Pons (tissue), 1 donor: ENCODE data around the gene SZT2.
"Not testable (repeated sequence)": the region's sequence is repeated elsewhere in the genome, so short reads cannot be mapped to it uniquely, and the experiment has no call there.

ENCODE experiments used
- DNase-seq: peaks from one replicate; pipeline ENCODE4 v3.0.0-alpha.2; 2016; ENCODE audit warnings: low spot score

SZT2 gene

DNA sequence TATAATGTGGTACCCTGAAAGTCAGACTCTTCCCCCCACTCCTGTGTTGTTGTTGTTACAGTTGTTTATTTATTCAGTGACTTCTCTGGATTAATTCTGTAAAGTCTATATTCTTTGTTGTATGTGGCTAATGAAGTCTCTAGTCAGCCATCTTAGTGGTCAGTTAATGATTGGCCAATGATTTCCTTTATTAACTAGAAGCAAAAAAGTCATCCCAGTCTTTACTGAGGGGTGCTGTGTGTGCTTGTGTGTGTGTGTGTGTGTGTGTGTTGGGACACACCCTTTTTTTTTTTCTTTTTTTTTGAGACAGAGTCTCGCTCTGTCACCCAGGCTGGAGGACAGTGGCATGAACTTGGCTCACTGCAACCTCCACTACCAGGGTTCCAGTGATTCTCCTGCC lies 101.4 kb downstream of the SZT2 start:
- no peak for DNase-seq

DNA sequence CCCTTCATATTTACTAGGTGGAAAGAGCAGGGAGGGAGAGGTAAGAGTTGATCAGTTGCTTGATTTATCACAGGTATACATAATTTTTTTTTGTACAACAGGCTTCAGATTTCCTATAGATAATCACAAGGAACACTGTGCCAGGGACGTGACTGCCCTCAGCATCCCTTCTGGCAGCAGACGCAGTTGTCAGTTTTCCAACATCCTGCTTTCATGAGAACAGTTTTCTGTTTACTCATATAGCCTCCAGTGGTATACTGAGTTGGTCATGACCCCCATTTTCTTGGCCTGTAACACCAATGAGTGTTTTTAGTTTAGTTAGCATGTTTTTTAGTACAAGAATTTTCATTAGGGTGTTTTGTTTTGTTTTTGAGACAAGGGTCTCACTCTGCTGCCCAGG lies 103.1 kb downstream of the SZT2 start:
- DNase-seq = no peak

DNA sequence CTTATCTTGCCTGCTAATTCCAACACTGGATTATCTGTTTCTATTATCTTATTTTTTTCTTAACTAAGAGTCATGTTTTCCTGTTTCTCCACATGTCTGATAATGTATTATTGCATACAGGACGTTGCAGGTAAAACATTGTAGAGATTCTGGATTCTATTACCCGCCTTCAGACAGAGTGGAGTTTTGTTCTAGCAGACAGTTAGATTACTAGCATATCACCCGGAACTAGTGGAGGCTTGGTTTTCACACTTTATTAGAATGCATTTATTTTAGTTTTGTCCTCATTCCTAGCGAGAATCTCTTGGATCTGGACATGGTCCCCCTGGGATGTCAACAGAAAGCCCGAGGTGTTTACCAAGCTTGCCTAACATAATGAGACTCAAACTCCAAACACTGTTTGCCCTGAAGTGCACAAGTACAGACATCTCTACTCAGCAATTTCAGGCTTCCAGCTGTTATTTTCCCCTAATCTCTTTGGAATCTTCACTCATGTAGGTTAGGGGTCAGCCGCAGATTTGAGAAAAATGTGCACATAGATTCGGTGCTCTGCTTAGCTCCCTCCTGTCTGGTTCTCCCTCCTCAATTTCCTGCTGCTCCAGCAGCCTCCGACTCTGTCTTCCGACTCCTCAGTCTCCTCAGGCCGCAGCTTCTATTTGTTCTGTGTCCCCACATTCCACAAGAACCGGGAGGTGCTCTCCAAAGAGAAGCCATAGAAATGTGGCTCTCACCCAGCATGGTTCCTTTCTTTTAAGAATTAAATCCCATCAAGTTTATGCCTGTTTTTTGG lies 104.2 kb downstream of the SZT2 start:
- no peak for DNase-seq

DNA sequence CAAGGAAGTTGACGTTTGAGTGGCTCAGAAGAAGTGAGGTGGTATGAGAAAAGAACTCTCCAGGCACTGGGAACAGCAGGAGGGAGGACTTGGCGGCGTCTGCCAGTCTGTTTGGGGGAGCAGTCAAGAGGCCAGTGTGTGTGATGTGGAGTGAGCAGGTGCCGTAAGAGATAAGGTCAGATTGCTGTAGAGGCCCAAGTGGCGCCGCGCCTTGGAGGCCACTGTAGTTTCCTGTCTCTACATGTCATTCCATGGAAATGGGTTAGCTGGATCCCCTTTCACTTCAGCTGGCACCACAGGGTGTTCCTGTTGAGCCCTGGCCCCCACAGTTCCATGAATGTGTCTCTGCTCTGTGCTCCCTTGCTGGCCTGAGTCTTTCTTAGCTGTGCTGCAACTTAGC lies 105.5 kb downstream of the SZT2 start:
- no peak for DNase-seq

DNA sequence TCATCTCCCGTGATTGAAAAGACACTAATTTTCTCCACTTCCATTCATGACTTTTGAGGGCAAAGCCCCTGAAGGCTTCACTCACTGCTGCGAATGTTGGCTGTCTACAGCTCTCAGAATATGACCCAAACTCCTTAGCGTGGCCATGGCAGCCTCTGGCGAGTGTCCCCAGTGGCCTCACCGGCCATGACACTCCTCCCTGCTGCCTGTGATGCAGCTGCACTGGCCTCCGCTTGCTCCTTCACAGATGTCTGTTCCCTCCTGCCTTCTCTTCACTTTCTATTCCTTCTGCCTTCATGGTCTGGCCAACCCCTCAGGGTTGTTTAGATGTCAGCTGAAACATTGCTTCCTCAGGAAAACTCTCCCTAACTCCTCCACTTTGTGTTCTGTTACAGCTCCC lies 110.2 kb downstream of the SZT2 start:
- no peak for DNase-seq

DNA sequence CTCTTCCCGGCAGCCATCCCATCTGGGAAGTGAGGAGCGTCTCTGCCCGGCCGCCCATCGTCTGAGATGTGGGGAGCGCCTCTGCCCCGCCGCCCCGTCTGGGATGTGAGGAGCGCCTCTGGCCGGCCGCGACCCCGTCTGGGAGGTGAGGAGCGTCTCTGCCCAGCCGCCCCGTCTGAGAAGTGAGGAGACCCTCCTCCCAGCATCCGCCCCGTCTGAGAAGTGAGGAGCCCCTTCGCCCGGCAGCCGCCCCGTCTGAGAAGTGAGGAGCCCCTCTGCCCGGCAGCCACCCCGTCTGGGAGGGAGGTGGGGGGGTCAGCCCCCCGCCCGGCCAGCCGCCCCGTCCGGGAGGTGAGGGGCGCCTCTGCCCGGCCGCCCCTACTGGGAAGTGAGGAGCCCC lies 112.1 kb downstream of the SZT2 start:
- DNase-seq = not testable (repeated sequence)

DNA sequence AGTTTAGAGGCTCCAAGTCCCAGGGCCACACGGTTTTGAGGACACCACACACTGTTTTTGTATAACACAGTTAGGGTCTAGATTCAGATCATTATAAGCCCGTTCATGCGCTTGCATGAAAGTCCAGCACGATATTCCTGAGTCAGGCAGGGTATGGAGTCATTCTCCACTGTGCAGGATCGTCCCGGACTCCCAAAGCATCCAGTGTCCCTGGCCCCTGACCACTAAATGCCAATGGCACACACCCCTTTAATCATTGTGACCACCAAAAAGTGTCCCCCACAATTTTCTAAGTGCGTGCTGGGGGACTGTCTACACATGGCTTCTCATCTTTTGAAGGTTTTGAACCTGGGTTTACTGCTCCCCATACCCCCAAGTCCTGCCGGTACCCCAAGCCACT lies 113.8 kb downstream of the SZT2 start:
- no peak for DNase-seq
